Regular cardiac myocyte (primary cell): ENCODE data around the gene COL28A1. TPM values are rescaled to one million over a fixed set of nuclear protein-coding genes. Genes with fewer than 3 reads are reported as not detected.

Experiments used
- total RNA-seq: library from RNA; depleted of rRNA; stranded (reverse); fragments of >200 nt; gene quantifications from 2 replicates; pipeline ENCODE4 v1.2.3, GENCODE V29; 2014

Gene COL28A1
- total RNA-seq, result under 0.01 TPM in 2 replicates

DNA sequence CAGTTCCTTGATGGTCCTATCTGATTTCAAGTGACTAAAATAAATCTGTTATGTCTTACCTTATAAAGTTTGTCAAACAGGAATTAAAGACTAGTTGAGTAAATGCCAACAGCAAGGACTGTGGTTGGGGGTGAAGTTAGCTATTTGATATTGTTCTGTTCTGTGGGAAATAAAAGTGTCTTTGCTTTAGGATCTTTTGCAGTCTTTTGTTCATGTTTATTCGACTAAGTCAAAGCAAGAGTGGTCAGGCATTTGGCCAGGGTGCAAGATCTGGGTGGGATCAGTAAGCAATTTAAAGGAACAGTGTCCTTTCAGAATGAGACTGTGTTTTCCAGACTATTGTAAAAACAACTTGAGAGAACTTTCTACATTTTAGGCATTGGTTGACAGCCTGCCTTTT, at the start of gene COL28A1:
COL28A1 (minus strand) TSS at position 183 of the 400 bp plus-strand sequence. CDS start 2,998 bp downstream, outside the sequence.

DNA sequence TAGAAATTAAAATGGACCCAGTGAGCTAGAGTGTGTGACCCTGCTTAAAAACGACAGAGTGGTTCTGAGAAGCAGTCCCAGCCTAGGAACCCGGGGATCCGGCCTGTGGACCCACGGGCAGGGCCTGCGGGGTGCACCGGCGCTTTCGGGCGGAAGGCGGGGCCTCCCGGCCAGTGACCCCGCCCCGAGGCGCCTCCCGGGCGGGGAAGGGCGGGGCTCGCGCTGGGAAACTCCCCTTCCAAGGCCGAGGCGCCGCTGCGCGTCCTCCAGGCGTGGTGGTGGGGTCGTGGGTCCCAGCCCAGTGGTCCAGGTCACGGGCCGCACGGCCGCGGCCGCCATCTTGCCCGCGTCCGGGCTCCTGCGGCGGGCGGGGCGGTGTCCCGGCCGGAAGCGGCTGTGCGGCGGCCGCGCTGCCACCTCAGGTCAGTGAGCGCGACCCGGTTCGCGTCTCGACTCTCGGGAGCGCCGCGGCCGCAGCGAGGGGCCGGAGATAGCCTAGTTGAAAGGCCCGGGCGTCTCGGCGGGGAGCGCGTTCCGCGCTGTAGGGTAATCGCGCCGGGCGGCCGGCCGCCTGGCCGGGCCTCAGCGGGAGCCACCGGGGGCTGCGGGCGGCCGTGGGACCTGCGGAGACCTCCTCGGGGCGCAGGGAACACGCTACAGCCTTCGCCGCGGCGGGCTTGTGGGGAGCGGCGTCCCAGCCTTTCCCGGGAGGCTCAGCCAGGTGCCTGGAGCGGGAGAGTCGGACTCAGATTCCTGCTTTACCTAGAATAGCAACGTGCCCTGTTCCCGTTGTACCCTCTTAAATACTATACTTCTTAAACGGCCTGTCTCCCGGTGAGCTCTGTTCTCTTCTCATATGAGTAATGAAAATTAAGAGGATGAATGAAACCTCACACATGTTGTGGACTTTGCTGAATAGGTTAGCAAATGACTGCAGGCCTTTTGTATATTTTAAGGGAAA, 31.3 kb upstream of the COL28A1 start, which contains the start of gene MIOS:
MIOS (plus strand) TSS at position 234 of the 961 bp plus-strand sequence. CDS start 5,592 bp downstream, outside the sequence.

Other genes with a start within 250 kb of the COL28A1 start
- gene MIOS, start 31.0 kb upstream of the COL28A1 start, total RNA-seq, result 31.6 and 38.3 TPM in 2 replicates
- 13.4 and 17.8 TPM in 2 replicates for gene UMAD1, start 104.9 kb upstream of the COL28A1 start, total RNA-seq
- 35.5 and 61.7 TPM in 2 replicates for gene RPA3, start 182.7 kb upstream of the COL28A1 start, total RNA-seq